KMS-11 (cell line): ENCODE measurements around the gene UBE2QL1.

Experiments used
- H2AFZ ChIP-seq: fragments of 200-600 bp; sonication (generic); 2 replicates; pipeline ENCODE4 v1.6.1; 2016; ENCODE audit warnings: antibody characterized with exemption, mixed run types, low read depth
- H3K27ac ChIP-seq: fragments of 200-600 bp; sonication (generic); 2 replicates; pipeline ENCODE4 v1.6.1; 2016; ENCODE audit warnings: mild to moderate bottlenecking, mixed run types
- H3K27me3 ChIP-seq: fragments of 200-600 bp; sonication (generic); 2 replicates; pipeline ENCODE4 v1.6.1; 2017; ENCODE audit warnings: mild to moderate bottlenecking, low read depth, mixed run types, moderate library complexity; ENCODE audit not compliant: insufficient read depth
- H3K36me3 ChIP-seq: fragments of 200-600 bp; sonication (generic); 2 replicates; pipeline ENCODE4 v1.6.1; 2017; ENCODE audit warnings: mild to moderate bottlenecking, mixed run types; ENCODE audit not compliant: insufficient read depth
- H3K4me1 ChIP-seq: fragments of 200-600 bp; sonication (generic); 2 replicates; pipeline ENCODE4 v1.6.1; 2016; ENCODE audit warnings: mild to moderate bottlenecking, low read depth, mixed run types; ENCODE audit not compliant: poor library complexity, severe bottlenecking
- H3K4me2 ChIP-seq: fragments of 200-600 bp; sonication (generic); 2 replicates; pipeline ENCODE4 v1.7.0; 2016; ENCODE audit warnings: mild to moderate bottlenecking, mixed run types
- H3K4me3 ChIP-seq: fragments of 200-600 bp; sonication (generic); IDR thresholded peaks from 2 replicates; pipeline ENCODE4 v1.6.1; 2017; ENCODE audit warnings: low read depth, low read length, mixed read lengths; ENCODE audit not compliant: insufficient read depth
- H3K79me2 ChIP-seq: fragments of 200-600 bp; sonication (generic); 2 replicates; pipeline ENCODE4 v1.6.1; 2016; ENCODE audit warnings: low read depth, mixed run types; ENCODE audit not compliant: insufficient read depth
- H3K9ac ChIP-seq: fragments of 200-600 bp; sonication (generic); 2 replicates; pipeline ENCODE4 v1.6.1; 2016; ENCODE audit warnings: mild to moderate bottlenecking, mixed run types
- H4K20me1 ChIP-seq: fragments of 200-600 bp; sonication (generic); 2 replicates; pipeline ENCODE4 v1.6.1; 2016; ENCODE audit warnings: mild to moderate bottlenecking, mixed run types; ENCODE audit not compliant: insufficient read depth
- TF ChIP-seq, protein P1 (sequence below): fragments of 200-600 bp; sonication (generic); conservative IDR thresholded peaks from 2 replicates; pipeline ENCODE4 v1.6.1; 2017; ENCODE audit warnings: low read depth, mild to moderate bottlenecking, antibody characterized with exemption, low read length, moderate library complexity, mixed read lengths

The UBE2QL1 gene

DNA sequence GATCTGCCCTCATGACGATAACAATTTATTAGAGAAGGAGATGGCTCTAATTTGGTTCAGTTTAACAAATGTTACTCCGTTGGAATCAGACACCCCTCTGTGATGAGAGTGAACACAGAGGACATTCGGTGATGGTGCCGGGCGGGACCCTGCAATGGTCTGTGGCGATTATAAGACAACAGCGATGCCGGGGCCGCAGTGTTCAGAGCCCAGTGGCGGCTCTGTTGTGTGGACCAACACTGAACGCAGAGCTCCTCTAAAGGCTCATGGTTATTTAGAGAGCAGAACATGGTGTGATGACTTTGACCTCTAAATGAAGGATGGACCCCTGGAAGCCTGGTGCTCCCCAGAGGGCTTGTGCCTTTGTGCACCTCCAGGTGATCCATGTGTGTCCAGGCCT is 21.2 kb downstream of the UBE2QL1 start:
- Histone ChIP-seq H3K27ac (no peak overlapping the region), H3K4me2 (no peak overlapping the region)

DNA sequence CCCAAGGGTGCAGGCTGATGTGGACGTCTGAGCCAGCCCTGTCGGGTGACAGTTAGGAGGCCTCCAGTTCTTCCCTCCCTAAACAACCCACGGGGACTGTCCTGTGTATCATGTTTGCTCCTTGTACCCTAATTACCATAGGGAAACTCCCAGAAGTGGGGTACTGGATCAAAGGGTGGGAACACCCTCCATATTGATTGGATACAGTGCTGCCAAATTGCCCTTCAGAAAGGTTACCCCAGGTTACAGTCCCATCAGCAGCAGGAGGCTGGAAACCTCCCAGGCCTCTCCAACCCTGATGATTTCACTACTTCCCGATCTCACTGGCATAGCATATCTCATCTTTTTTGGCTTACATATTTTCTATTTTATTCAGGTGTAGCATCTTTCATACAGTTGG is 22.0 kb downstream of the UBE2QL1 start:
- Histone ChIP-seq H3K4me2 (no peak overlapping the region), H4K20me1 (peaks cover 13% of the 10 kb centered on the region), H3K36me3 (peaks cover 25% of the 10 kb centered on the region; the same call in 1 of the 2 replicates), H3K79me2 (peaks cover 100% of the 10 kb centered on the region), H3K27me3 (no peaks in the 10 kb centered on the region), H3K4me3 (no peak overlapping the region), H2AFZ (no peak overlapping the region), H3K4me1 (peaks cover 46% of the 10 kb centered on the region), H3K9ac (no peak overlapping the region), H3K27ac (no peak overlapping the region)
- TF ChIP-seq, protein P1, sequence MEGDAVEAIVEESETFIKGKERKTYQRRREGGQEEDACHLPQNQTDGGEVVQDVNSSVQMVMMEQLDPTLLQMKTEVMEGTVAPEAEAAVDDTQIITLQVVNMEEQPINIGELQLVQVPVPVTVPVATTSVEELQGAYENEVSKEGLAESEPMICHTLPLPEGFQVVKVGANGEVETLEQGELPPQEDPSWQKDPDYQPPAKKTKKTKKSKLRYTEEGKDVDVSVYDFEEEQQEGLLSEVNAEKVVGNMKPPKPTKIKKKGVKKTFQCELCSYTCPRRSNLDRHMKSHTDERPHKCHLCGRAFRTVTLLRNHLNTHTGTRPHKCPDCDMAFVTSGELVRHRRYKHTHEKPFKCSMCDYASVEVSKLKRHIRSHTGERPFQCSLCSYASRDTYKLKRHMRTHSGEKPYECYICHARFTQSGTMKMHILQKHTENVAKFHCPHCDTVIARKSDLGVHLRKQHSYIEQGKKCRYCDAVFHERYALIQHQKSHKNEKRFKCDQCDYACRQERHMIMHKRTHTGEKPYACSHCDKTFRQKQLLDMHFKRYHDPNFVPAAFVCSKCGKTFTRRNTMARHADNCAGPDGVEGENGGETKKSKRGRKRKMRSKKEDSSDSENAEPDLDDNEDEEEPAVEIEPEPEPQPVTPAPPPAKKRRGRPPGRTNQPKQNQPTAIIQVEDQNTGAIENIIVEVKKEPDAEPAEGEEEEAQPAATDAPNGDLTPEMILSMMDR: no peak

More for the DNA sequence above, 21.2 kb downstream of the UBE2QL1 start:
- Histone ChIP-seq H2AFZ (no peak overlapping the region), H4K20me1 (peaks cover 18% of the 10 kb centered on the region), H3K36me3 (peaks cover 25% of the 10 kb centered on the region; the same call in 1 of the 2 replicates), H3K4me1 (peaks cover 38% of the 10 kb centered on the region), H3K9ac (no peak overlapping the region), H3K27me3 (no peaks in the 10 kb centered on the region), H3K79me2 (peaks cover 100% of the 10 kb centered on the region), H3K4me3 (no peak overlapping the region)
- TF ChIP-seq, protein P1: no peak

DNA sequence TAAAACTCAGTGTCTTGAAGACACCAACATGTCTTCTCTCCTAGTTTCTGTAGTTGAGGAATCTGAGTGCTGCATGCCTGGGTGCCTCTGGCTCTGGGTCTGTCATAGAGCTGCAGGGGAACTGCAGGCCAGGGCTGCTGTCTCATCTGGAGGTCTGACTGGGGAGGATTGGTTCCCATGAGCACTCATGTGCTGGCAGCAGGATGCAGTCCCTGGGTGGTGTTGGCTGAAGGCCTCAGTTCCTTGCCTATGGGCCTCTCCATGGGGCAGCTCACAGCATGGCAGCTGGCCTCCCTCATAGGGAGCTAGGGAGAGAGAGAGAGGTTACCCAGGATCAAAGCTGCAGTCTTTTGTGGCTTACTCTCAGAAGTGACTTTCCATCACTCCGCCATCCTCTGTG is 22.6 kb downstream of the UBE2QL1 start:
- no peak overlapping the region; the same call in 1 of the 2 replicates for H3K4me2 ChIP-seq
- peaks cover 52% of the 10 kb centered on the region for H3K4me1 ChIP-seq

DNA sequence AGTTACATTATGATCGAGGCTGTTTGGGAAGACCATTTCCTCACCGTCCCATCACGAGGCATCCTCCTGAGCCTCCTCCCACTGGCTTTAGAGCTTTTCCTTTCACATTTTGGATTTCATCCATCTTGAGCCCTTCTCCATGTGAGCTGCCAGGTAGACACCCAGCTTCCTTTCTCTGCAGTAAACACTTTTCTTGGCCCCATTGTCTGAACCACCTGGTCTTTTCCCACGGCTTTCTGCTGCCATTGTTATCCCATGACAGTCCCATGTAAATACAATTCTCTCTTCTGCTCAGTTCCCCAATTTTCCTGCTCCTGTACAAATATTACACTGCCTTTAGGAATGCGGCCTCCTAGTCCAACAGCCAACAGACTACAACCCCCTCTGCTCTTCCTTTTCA is 24.1 kb downstream of the UBE2QL1 start:
- TF ChIP-seq, protein P1: no peak
- Histone ChIP-seq H4K20me1 (peaks cover 13% of the 10 kb centered on the region), H3K27ac (no peak overlapping the region), H3K36me3 (peaks cover 25% of the 10 kb centered on the region; the same call in 1 of the 2 replicates), H3K79me2 (peaks cover 100% of the 10 kb centered on the region), H3K9ac (no peak overlapping the region), H3K4me3 (no peak overlapping the region), H3K4me1 (peaks cover 67% of the 10 kb centered on the region), H3K4me2 (no peak overlapping the region), H3K27me3 (no peaks in the 10 kb centered on the region), H2AFZ (no peak overlapping the region)

More for the DNA sequence above, 22.6 kb downstream of the UBE2QL1 start:
- Histone ChIP-seq H3K27me3 (no peaks in the 10 kb centered on the region), H3K4me3 (no peak overlapping the region), H3K79me2 (peaks cover 100% of the 10 kb centered on the region), H4K20me1 (peaks cover 13% of the 10 kb centered on the region), H2AFZ (no peak overlapping the region), H3K36me3 (peaks cover 25% of the 10 kb centered on the region; the same call in 1 of the 2 replicates), H3K27ac (no peak overlapping the region), H3K9ac (no peak overlapping the region)
- TF ChIP-seq, protein P1: no peak
